ENCODE results near the gene RRAGD. TPM values are rescaled to one million over a fixed set of nuclear protein-coding genes. Genes with fewer than 3 reads are reported as not detected.

RRAGD gene
- total and polyA plus RNA-seq, 4 donors = 4.7 to 6.7 (median 5.6) TPM

DNA sequence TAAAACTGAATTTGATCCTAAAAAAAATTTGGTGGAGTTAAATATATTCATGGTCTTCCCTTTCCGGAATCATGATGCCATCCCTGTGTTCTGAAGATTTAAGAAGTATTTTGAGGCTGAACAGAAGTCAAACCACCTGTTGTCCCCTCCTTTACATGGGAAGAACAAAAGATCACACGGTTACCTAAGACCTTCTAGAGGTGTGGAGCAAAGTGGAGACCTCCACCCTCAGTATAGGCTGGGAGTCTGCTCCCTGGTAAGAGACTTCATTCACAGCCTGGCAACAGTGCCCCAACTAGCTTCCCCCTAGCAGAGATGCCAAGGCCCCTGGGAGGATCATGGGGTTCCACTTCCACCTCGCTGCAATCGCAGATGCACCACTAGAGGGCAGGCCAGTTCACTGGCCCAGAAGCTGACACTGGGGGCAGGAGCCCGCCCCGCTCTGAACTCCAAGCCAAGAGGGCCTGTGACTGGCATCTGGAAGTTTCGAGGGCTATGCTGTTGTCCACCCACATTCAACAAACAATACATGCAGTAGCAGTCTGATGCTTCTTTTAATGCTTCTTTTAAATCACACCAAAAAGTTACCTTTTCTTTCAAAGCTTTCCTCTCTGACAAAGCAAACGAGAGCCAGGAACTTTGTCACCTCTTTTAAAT, 40.1 kb downstream of the RRAGD start:
- Histone ChIP-seq H3K9ac (ENCODE audit: low read depth in 1 of 2, low read length in 2 of 2) (no peak overlapping the region), H3K4me1 (ENCODE audit: control insufficient read depth in 4 of 4, insufficient read depth in 4 of 4, low read length in 3 of 4) (peaks cover 0 to 7% (median 3%) of the 10 kb centered on the region in 4 donors), H3K36me3 (ENCODE audit: control insufficient read depth in 4 of 4, insufficient read depth in 3 of 4, low read depth in 1 of 4, low read length in 3 of 4) (no peaks in the 10 kb centered on the region), H3K27me3 (ENCODE audit: control insufficient read depth in 4 of 4, insufficient read depth in 4 of 4, low read length in 3 of 4) (no peaks in the 10 kb centered on the region), H3K27ac (ENCODE audit: low read depth in 1 of 2, low read length in 2 of 2) (no peak overlapping the region), H3K9me3 (ENCODE audit: control insufficient read depth in 4 of 4, low read length in 3 of 4) (no peaks in the 10 kb centered on the region), H3K4me3 (ENCODE audit: low read depth in 1 of 3, low read length in 3 of 3) (no peak overlapping the region)
- TF ChIP-seq RXRA (IDR thresholded peaks at IDR 0.05) (peak in 1 of 2 donors; percentile 57), ATF3 (IDR thresholded peaks at IDR 0.05) (no peak), CTCF (IDR thresholded peaks at IDR 0.05; ENCODE audit: low read depth, low read length, missing input control) (peak; percentile 81), SP1 (IDR thresholded peaks at IDR 0.05) (no peak), JUND (IDR thresholded peaks at IDR 0.05) (no peak), RAD21 (IDR thresholded peaks at IDR 0.05) (peak; percentile 78 to 89)
- peak; percentile 73 for DNase-seq (ENCODE audit: low spot score)
- 31% methylated on average over 8 of the region's 8 CpGs for WGBS

DNA sequence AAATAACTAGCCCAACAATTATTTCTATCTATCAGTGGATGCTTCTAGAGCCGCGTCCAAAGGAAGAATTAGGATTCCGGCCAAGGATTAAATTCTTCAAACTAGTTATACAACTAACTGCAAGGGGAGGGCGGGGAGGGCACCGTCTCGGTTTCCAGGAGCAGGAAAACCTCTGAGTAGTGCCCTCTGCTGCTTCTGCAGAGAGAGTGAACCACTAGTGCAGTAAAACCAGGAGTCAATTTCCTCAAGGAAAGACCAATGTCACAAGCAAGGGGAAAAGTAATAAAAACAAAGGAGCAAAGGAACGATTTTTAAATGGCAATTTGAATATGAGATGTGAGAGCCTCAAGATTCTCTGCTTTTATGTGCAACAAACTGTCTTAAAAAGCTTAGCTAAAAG, 43.1 kb downstream of the RRAGD start:
- Histone ChIP-seq H3K9me3 (ENCODE audit: control insufficient read depth in 4 of 4, low read length in 3 of 4) (no peaks in the 10 kb centered on the region), H3K4me3 (ENCODE audit: low read depth in 1 of 3, low read length in 3 of 3) (no peak overlapping the region), H3K9ac (ENCODE audit: low read depth in 1 of 2, low read length in 2 of 2) (no peak overlapping the region), H3K27me3 (ENCODE audit: control insufficient read depth in 4 of 4, insufficient read depth in 4 of 4, low read length in 3 of 4) (no peaks in the 10 kb centered on the region), H3K27ac (ENCODE audit: low read depth in 1 of 2, low read length in 2 of 2) (no peak overlapping the region), H3K4me1 (ENCODE audit: control insufficient read depth in 4 of 4, insufficient read depth in 4 of 4, low read length in 3 of 4) (peaks cover 0 to 7% (median 2%) of the 10 kb centered on the region in 4 donors), H3K36me3 (ENCODE audit: control insufficient read depth in 4 of 4, insufficient read depth in 3 of 4, low read depth in 1 of 4, low read length in 3 of 4) (no peaks in the 10 kb centered on the region)
- TF ChIP-seq HNF4G (IDR thresholded peaks at IDR 0.05) (no peak), GABPA (IDR thresholded peaks at IDR 0.05 in 1 of 2, conservative IDR thresholded peaks at IDR 0.05 in 1 of 2) (no peak), CTCF (IDR thresholded peaks at IDR 0.05; ENCODE audit: low read depth, low read length, missing input control) (peak; percentile 41), SP1 (IDR thresholded peaks at IDR 0.05) (no peak), MAX (IDR thresholded peaks at IDR 0.05) (no peak), FOXA1 (IDR thresholded peaks at IDR 0.05) (no peak), HNF4A (conservative IDR thresholded peaks at IDR 0.05) (no peak), EGR1 (IDR thresholded peaks at IDR 0.05; ENCODE audit: low read depth in 2 of 2) (no peak), RAD21 (IDR thresholded peaks at IDR 0.05) (peak; percentile 68 to 69), RXRA (IDR thresholded peaks at IDR 0.05) (no peak), FOXA2 (IDR thresholded peaks at IDR 0.05) (no peak), JUND (IDR thresholded peaks at IDR 0.05) (no peak)
- TF ChIP-seq, protein P1, sequence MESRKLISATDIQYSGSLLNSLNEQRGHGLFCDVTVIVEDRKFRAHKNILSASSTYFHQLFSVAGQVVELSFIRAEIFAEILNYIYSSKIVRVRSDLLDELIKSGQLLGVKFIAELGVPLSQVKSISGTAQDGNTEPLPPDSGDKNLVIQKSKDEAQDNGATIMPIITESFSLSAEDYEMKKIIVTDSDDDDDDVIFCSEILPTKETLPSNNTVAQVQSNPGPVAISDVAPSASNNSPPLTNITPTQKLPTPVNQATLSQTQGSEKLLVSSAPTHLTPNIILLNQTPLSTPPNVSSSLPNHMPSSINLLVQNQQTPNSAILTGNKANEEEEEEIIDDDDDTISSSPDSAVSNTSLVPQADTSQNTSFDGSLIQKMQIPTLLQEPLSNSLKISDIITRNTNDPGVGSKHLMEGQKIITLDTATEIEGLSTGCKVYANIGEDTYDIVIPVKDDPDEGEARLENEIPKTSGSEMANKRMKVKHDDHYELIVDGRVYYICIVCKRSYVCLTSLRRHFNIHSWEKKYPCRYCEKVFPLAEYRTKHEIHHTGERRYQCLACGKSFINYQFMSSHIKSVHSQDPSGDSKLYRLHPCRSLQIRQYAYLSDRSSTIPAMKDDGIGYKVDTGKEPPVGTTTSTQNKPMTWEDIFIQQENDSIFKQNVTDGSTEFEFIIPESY (IDR thresholded peaks at IDR 0.05) = no peak
- WGBS = 8% methylated on average over 7 of the region's 7 CpGs
- no peak for DNase-seq (ENCODE audit: low spot score)

All from liver (tissue), 9 donors.